Neural cell (in vitro differentiated cells): ENCODE measurements around the gene EML4. TPM values are rescaled to one million over a fixed set of nuclear protein-coding genes. Genes with fewer than 3 reads are reported as not detected.
"Not testable (repeated sequence)": the region's sequence is repeated elsewhere in the genome, so short reads cannot be mapped to it uniquely, and the experiment has no call there.

Experiments used
- H2AFZ ChIP-seq: fragments of 200-600, 300-800 bp; sonication (generic), shearing (Covaris generic); 2 replicates; pipeline ENCODE4 v1.6.0; 2014; ENCODE audit warnings: low read depth, mild to moderate bottlenecking, antibody characterized with exemption, low read length, moderate library complexity
- H3F3A ChIP-seq: fragments of 200-600 bp; shearing (Covaris generic); 2 replicates; pipeline ENCODE4 v1.6.1; 2016; ENCODE audit warnings: mild to moderate bottlenecking, moderate library complexity, mixed read lengths, antibody characterized with exemption, low read length; ENCODE audit not compliant: insufficient read depth, poor library complexity, severe bottlenecking
- H3K27ac ChIP-seq: fragments of 200-600, 300-800 bp; sonication (generic), shearing (Covaris generic); 2 replicates; pipeline ENCODE4 v1.5.1; 2014; ENCODE audit warnings: mild to moderate bottlenecking, low read length, moderate library complexity
- H3K27me3 ChIP-seq: fragments of 300-800, 200-600 bp; sonication (generic), shearing (Covaris generic); 2 replicates; pipeline ENCODE4 v1.6.0; 2014; ENCODE audit warnings: mild to moderate bottlenecking, low read depth, low read length, moderate library complexity; ENCODE audit not compliant: insufficient read depth
- H3K36me3 ChIP-seq: fragments of 300-800, 200-600 bp; sonication (generic), shearing (Covaris generic); 2 replicates; pipeline ENCODE4 v1.5.1; 2014; ENCODE audit warnings: mild to moderate bottlenecking, antibody characterized with exemption, low read length, moderate library complexity; ENCODE audit not compliant: insufficient read depth
- H3K4me2 ChIP-seq: fragments of 300-800, 200-600 bp; sonication (generic), shearing (Covaris generic); 2 replicates; pipeline ENCODE4 v1.6.0; 2014; ENCODE audit warnings: mild to moderate bottlenecking, low read length
- H3K4me3 ChIP-seq: fragments of 300-800, 200-600 bp; sonication (generic), shearing (Covaris generic); 2 replicates; pipeline ENCODE4 v1.5.1; 2014; ENCODE audit warnings: mild to moderate bottlenecking, low read length, moderate library complexity
- H3K79me2 ChIP-seq: fragments of 200-600 bp; shearing (Covaris generic); replicated peaks from 2 replicates; pipeline ENCODE4 v1.6.0; 2014; ENCODE audit warnings: mild to moderate bottlenecking, low read length, moderate library complexity; ENCODE audit not compliant: insufficient read depth
- H3K9ac ChIP-seq: fragments of 300-800, 200-600 bp; sonication (generic), shearing (Covaris generic); 2 replicates; pipeline ENCODE4 v1.6.1; 2016; ENCODE audit warnings: mild to moderate bottlenecking, low read length, mixed read lengths
- H3K9me2 ChIP-seq: fragments of 200-600 bp; shearing (Covaris generic); 2 replicates; pipeline ENCODE4 v1.6.1; 2016; ENCODE audit warnings: mild to moderate bottlenecking, low read length, mixed read lengths; ENCODE audit not compliant: insufficient read depth
- H3K9me3 ChIP-seq: fragments of 200-600, 300-800 bp; sonication (generic), shearing (Covaris generic); 2 replicates; pipeline ENCODE4 v1.6.1; 2016; ENCODE audit warnings: mild to moderate bottlenecking, mixed run types, low read length, moderate library complexity, mixed read lengths
- H4K20me1 ChIP-seq: fragments of 200-600 bp; shearing (Covaris generic); 2 replicates; pipeline ENCODE4 v1.6.1; 2016; ENCODE audit warnings: mild to moderate bottlenecking, mixed run types; ENCODE audit not compliant: insufficient read depth
- CTCF ChIP-seq: fragments of 450-650 bp; IDR thresholded peaks from 2 replicates; pipeline ENCODE4 v1.5.1; 2014; ENCODE audit warnings: antibody characterized with exemption, mild to moderate bottlenecking, moderate library complexity; ENCODE audit not compliant: poor library complexity, severe bottlenecking
- EP300 ChIP-seq: fragments of 450-650 bp; conservative IDR thresholded peaks from 2 replicates; pipeline ENCODE4 v1.6.1; 2014; ENCODE audit warnings: antibody characterized with exemption, mild to moderate bottlenecking, moderate library complexity; ENCODE audit not compliant: poor library complexity, severe bottlenecking
- EZH2 ChIP-seq: fragments of 200-600, 300-800 bp; shearing (Covaris generic), sonication (generic); IDR thresholded peaks from 2 replicates; pipeline ENCODE4 v1.6.1; 2014; ENCODE audit warnings: antibody characterized with exemption, low read length, borderline replicate concordance, mild to moderate bottlenecking; ENCODE audit not compliant: insufficient read depth, poor library complexity, severe bottlenecking
- MXI1 ChIP-seq: fragments of 450-650 bp; conservative IDR thresholded peaks from 2 replicates; pipeline ENCODE4 v1.6.1; 2014; ENCODE audit warnings: antibody characterized with exemption, mild to moderate bottlenecking; ENCODE audit not compliant: poor library complexity, severe bottlenecking
- POLR2AphosphoS5 ChIP-seq: IDR thresholded peaks from 2 replicates; pipeline ENCODE4 v1.6.1; 2012
- RAD21 ChIP-seq: fragments of 450-650 bp; conservative IDR thresholded peaks from 2 replicates; pipeline ENCODE4 v1.6.1; 2014; ENCODE audit warnings: antibody characterized with exemption, mild to moderate bottlenecking, moderate library complexity
- REST ChIP-seq: IDR thresholded peaks from 2 replicates; pipeline ENCODE4 v1.6.1; 2012; ENCODE audit warnings: borderline replicate concordance
- SMC3 ChIP-seq: fragments of 450-650 bp; conservative IDR thresholded peaks from 2 replicates; pipeline ENCODE4 v1.6.1; 2014; ENCODE audit warnings: antibody characterized with exemption, mild to moderate bottlenecking, moderate library complexity; ENCODE audit not compliant: poor library complexity
- TAF1 ChIP-seq: IDR thresholded peaks from 2 replicates; pipeline ENCODE4 v1.6.1; 2012; ENCODE audit warnings: low read depth
- polyA plus RNA-seq: library from polyadenylated mRNA; depleted of rRNA; stranded (reverse); fragments of >200 nt; gene quantifications from 2 replicates; pipeline ENCODE4 v1.2.3, GENCODE V29; 2014

EML4 gene
- polyA plus RNA-seq, 1 donor from 2014 or later, result 33.9 TPM

DNA sequence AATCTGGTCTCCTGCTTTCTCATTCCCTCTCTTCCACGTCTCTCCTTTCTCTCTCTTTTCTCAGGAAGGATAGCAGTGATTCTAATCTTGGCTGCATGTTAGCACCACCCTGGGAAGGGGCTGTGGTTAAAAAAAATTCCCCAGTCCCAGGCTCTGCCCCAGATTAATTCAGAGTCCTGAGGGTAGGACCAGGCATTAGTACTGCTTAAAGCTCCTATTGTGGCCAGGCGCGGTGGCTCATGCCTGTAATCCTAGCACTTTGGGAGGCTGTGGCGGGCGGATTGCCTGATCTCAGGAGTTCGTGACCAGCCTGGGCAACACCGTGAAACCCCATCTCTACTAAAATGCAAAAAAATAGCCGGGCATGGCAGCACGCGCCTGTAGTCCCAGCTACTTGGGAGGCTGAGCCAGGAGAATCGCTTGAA lies 35.4 kb upstream of the EML4 start:
- H3K27ac ChIP-seq, result no peak overlapping the region
- H3K4me3 ChIP-seq, result no peak overlapping the region
- no peak overlapping the region for H3K9ac ChIP-seq
- no peaks in the 10 kb centered on the region for H3K9me3 ChIP-seq
- H3K79me2 ChIP-seq, result no peaks in the 10 kb centered on the region
- H3K9me2 ChIP-seq, result no peaks in the 10 kb centered on the region
- no peak overlapping the region for H3K4me2 ChIP-seq
- H2AFZ ChIP-seq, result no peak overlapping the region
- no peaks in the 10 kb centered on the region for H3K36me3 ChIP-seq
- H4K20me1 ChIP-seq, result no peaks in the 10 kb centered on the region
- no peaks in the 10 kb centered on the region for H3F3A ChIP-seq
- TF ChIP-seq EZH2, result no peak
- TF ChIP-seq POLR2AphosphoS5, result no peak
- no peak for TF ChIP-seq CTCF
- no peak for TF ChIP-seq RAD21
- H3K27me3 ChIP-seq, result no peaks in the 10 kb centered on the region

- not testable (repeated sequence) for H3K27me3 ChIP-seq, H3K36me3 ChIP-seq
Observed at GRCh38 chr2:42134401-42134932, 34.7 kb upstream of the EML4 start.

GRCh38 chr2:42135381-42136312 lies 33.5 kb upstream of the EML4 start:
- no peaks in the 10 kb centered on the region for H3K79me2 ChIP-seq
- TF ChIP-seq SMC3 (no peak), REST (no peak), EZH2 (no peak), RAD21 (no peak), EP300 (no peak), MXI1 (no peak), TAF1 (no peak), POLR2AphosphoS5 (no peak), CTCF (no peak)
- no peak overlapping the region for H2AFZ ChIP-seq
- H3K36me3 ChIP-seq, result no peaks in the 10 kb centered on the region
- no peak overlapping the region for H3K9ac ChIP-seq
- H3K4me2 ChIP-seq, result no peak overlapping the region
- no peaks in the 10 kb centered on the region for H3K27me3 ChIP-seq
- H4K20me1 ChIP-seq, result no peaks in the 10 kb centered on the region
- no peak overlapping the region for H3K4me3 ChIP-seq
- no peaks in the 10 kb centered on the region for H3K9me3 ChIP-seq
- H3K27ac ChIP-seq, result no peak overlapping the region
- no peaks in the 10 kb centered on the region for H3F3A ChIP-seq
- H3K9me2 ChIP-seq, result no peaks in the 10 kb centered on the region

More at GRCh38 chr2:42134401-42134932, 34.7 kb upstream of the EML4 start:
- H3F3A ChIP-seq, H3K79me2 ChIP-seq, H3K27ac ChIP-seq, H3K9me3 ChIP-seq, H3K9me2 ChIP-seq, H4K20me1 ChIP-seq, H2AFZ ChIP-seq, H3K4me2 ChIP-seq, H3K4me3 ChIP-seq, H3K9ac ChIP-seq: not testable (repeated sequence)
